Bronchial epithelial cell (primary cell): ENCODE data around the gene YBX1. TPM values are rescaled to one million over a fixed set of nuclear protein-coding genes. Genes with fewer than 3 reads are reported as not detected.
A peak's percentile ranks its signal among the peaks of the same experiment; 100 is the strongest.

ENCODE experiments used
- DNase-seq: peaks from one replicate; pipeline ENCODE4 v3.0.0-alpha.2; 2010; ENCODE audit warnings: low read depth
- FAIRE-seq: peaks from 2 replicates; lab custom pipeline; 2011; peaks lifted over from hg19 to GRCh38; lab: Jason Lieb, UNC
- H3K27me3 ChIP-seq: 2 replicates; pipeline ENCODE4 v1.5.1; 2011; ENCODE audit warnings: low read length; ENCODE audit not compliant: control insufficient read depth, insufficient read depth
- H3K36me3 ChIP-seq: 2 replicates; pipeline ENCODE4 v1.5.1; 2011; ENCODE audit warnings: low read length; ENCODE audit not compliant: control insufficient read depth, insufficient read depth
- H3K4me3 ChIP-seq: 2 replicates; pipeline ENCODE4 v1.5.1; 2011; ENCODE audit warnings: mild to moderate bottlenecking, low read depth, low read length, control low read depth
- CTCF ChIP-seq: IDR thresholded peaks from 2 replicates; pipeline ENCODE4 v1.5.1; 2011; ENCODE audit warnings: mild to moderate bottlenecking, moderate library complexity, low read length, control low read depth, inconsistent platforms; ENCODE audit not compliant: insufficient read depth, severe bottlenecking
- total RNA-seq: library from RNA; depleted of rRNA; stranded (reverse); fragments of >200 nt; gene quantifications from 2 replicates; pipeline ENCODE4 v1.2.1, GENCODE V29; 2014

YBX1 gene
- total RNA-seq, 1 donor from 2014 or later, result 1,188 TPM

DNA sequence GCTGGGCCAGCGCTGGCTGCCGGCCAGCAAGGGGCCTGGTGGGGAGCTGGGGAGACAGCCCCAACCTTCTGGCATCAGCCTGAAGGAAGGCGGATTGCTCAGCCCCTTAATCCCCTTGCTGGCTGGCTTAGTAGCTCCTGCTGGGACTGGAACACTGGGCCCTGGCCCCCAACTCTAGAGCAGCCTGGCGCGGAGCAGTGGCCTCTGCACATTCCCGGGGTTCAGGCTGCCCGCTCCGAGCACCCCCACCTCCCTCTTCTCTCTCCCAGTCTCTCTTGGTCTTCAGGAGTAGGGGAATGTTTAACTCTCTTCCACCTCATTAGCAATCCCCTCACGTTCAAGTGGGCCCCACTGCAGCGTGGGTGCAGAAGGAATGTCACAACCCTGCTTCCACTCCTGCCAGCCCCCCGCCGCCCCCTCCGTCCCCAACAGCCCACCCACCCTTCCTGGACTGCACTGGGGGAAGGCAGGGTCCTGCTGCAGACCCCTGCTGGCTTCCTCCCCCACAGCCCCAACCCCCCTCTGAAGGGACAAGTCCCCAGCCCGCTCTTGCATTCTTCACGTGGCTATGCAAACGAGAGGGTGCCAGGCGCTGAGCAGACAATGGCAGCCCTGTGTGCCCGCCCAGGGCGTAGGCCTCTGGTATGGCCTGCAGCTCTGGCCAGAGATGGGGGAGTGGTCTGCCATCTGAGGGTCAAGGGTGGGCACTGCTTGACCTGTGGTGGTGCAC is 58.8 kb downstream of the YBX1 start:
- no peak for FAIRE-seq
- Histone ChIP-seq H3K36me3 (no peaks in the 10 kb centered on the region), H3K27me3 (no peaks in the 10 kb centered on the region), H3K4me3 (no peak overlapping the region)
- no peak for DNase-seq
- TF ChIP-seq CTCF, result no peak

DNA sequence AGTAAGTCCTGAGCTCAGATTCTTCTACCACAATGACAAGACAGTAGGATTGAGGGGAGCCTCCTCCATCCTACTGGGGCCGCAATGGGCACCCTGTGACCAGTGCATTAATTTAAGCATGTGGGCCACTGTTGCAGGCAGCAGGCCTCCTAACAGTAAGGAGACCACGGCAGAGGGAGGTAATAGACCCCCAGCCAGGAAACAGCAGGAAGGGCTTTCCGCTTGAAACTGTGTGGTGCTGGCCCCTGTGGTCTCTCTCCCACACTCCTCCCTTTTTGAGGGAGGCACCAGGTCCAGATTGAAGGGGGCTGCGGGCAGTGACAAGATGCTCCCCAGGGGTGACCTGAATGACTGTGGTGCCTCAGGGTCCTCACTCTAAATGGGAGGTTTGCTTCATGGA is 59.5 kb downstream of the YBX1 start:
- H3K27me3 ChIP-seq, result no peaks in the 10 kb centered on the region
- TF ChIP-seq CTCF, result no peak
- peaks cover under 1% of the 10 kb centered on the region for H3K36me3 ChIP-seq
- FAIRE-seq, result no peak
- no peak for DNase-seq
- H3K4me3 ChIP-seq, result no peak overlapping the region

DNA sequence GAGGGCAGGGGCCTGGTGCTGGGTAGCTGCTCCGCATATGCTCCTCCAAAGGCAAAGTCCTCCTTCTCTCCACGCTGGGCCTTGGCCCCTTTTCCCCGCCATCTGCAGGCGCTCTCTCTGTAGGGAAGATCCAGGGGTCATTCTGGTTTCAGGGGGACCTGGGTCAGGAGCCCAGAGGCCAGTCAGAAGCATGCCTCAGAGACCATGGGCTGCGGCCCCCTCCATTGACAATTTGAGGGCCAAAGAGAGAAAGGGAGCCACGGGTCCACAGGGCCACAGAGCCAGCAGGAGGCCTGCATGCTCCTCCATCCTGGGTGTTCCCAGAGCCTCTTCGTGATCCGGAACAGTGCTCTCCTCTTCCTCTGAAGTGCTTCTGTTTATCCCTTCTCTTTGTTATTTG is 59.9 kb downstream of the YBX1 start:
- peaks cover 2% of the 10 kb centered on the region for H3K36me3 ChIP-seq
- no peak for DNase-seq
- no peak overlapping the region for H3K4me3 ChIP-seq
- no peaks in the 10 kb centered on the region for H3K27me3 ChIP-seq
- FAIRE-seq, result no peak
- TF ChIP-seq CTCF, result no peak

GRCh38 chr1:42742617-42743316 is 60.5 kb downstream of the YBX1 start:
- peak; percentile 52 for DNase-seq
- no peaks in the 10 kb centered on the region for H3K27me3 ChIP-seq
- no peak for TF ChIP-seq CTCF
- H3K36me3 ChIP-seq, result peaks cover 2% of the 10 kb centered on the region
- H3K4me3 ChIP-seq, result no peak overlapping the region
- no peak for FAIRE-seq

- H3K4me3 ChIP-seq, result no peak overlapping the region
- FAIRE-seq (peak; percentile 81), DNase-seq (peak; percentile 95)
- TF ChIP-seq CTCF, result no peak
- H3K27me3 ChIP-seq, result no peaks in the 10 kb centered on the region
- H3K36me3 ChIP-seq, result peaks cover 4% of the 10 kb centered on the region
Observed at GRCh38 chr1:42743317-42744147, 61.3 kb downstream of the YBX1 start.
